ACHN (cell line): ENCODE measurements around the gene CLIC1.

Experiments
- DNase-seq: peaks from one replicate; pipeline ENCODE4 v3.0.0-alpha.2; 2015
- in situ Hi-C: cut with HindIII; loops from 2 replicates; pipeline ENCODE4 v1.10.0; 2017; ENCODE audit warnings: low sequenced_read_pairs, low pct_ligation_motif_present, low pct_unique_long_range_greater_than_20kb

Gene CLIC1

DNA sequence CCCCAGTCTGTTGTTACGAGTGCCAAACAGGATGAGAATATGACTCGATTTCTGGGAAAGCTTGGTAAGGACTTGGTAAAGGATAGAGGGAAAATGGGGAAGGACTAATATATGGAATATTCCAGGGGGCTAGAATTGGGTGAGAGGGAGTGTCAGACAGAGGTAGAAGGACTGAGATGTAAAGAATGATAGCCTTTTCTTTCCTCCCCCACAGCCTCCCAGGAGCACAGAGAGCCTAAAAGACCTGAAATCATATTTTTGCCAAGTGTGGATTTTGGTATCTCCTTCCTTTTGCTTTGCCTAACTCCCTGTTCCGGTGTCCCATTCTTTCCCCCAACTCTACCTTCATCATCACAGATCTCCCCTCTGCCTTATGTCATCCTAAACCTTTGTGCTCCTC is 6.6 kb upstream of the CLIC1 start:
- in situ Hi-C loops: no loop called here
- DNase-seq: no peak

- DNase-seq: no peak
- in situ Hi-C loops: no loop called here
Observed at GRCh38 chr6:31741815-31742214, 5.5 kb upstream of the CLIC1 start.

GRCh38 chr6:31740397-31741223 is 4.3 kb upstream of the CLIC1 start:
- in situ Hi-C loops: no loop called here
- DNase-seq: no peak

- DNase-seq: peak; percentile 99
- in situ Hi-C loops: no loop called here
Observed at GRCh38 chr6:31739639-31740396, 3.5 kb upstream of the CLIC1 start, which contains the start of gene MSH5. Gene MSH5 (plus strand): TSS chr6:31740005. CDS start chr6:31740467, 462 bp downstream.

DNA sequence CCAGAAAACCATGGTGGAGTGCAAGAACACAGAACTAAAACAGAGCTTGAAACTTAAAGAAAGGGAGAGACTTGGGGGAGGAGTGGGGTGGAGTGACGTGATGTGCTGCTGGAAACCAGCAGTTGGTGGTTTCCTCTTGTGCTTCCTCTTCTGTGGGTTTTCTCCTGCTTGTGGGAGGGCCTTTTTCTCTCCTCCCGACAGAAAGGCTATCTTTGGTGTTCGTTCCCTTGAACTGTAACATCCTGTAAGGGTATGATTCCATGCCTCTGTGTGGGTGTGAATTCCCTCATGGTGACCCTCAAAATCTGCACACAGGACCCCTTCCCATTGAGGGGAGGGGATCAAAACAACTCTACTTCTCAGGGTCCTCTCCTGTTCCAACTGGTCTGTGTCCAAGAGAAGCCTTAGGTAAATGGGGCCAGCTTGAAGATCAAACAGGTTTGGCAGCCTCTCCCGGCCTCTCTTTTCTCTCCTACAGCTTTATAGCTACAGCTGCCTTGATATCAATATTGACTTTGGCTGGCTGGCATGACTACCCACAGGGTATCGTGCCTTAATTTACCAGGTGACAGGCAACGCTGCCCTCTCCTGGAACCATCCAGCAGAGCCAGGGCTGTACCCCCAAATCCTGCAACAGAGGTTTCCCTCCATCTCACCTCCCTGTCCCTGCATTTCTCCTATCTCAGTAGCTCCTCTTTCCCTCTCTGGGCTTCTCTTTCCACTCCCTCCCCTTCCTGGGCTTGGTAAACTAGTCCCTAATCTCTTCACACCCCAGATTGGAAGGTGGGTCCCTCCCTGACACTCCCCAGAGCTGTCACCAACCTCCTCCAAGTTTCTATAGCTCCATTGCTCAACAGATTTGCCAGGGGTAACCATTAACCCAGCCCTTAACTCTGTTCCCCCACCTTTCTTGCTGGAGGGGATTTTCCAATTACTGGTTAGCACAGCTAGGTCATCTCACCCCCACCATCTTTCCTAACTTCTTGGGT is 2.0 kb upstream of the CLIC1 start:
- in situ Hi-C loops: no loop called here
- peak; percentile 79 for DNase-seq

DNA sequence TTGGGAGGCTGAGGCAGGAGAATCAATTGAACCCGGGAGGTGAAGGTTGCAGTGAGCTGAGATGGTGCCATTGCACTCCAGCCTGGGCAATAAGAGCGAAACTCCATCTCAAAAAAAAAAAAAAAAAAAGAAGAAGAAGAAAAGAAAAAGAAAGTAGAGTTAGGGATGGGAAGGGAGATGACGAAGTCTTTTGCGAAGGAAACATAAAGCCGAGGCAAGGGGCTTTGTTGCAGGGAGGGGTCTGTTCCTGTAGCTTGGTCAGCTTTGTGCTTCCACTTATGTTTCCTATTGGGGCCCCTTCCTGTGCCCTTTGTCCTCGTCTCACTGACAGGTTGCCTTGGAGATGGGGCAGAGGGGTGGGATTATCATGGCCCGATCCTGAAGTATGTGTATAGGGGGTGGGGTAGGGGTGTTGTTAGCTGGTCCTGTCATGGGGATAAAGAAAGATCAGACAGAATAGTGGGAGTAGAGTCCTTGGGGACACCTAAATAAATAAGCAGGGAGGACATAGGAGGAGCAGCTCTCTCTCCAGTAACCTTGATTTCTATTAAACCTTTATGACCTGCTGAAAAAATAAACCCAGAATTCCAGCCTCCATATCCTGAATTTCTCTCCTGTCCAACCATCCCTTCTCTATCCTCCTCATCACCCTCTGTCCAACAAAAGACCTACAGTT is 1.1 kb upstream of the CLIC1 start:
- DNase-seq: no peak
- in situ Hi-C loops: no loop called here

GRCh38 chr6:31736768-31737314 is 511 bp upstream of the CLIC1 start:
- in situ Hi-C loops: no loop called here
- DNase-seq: no peak

DNA sequence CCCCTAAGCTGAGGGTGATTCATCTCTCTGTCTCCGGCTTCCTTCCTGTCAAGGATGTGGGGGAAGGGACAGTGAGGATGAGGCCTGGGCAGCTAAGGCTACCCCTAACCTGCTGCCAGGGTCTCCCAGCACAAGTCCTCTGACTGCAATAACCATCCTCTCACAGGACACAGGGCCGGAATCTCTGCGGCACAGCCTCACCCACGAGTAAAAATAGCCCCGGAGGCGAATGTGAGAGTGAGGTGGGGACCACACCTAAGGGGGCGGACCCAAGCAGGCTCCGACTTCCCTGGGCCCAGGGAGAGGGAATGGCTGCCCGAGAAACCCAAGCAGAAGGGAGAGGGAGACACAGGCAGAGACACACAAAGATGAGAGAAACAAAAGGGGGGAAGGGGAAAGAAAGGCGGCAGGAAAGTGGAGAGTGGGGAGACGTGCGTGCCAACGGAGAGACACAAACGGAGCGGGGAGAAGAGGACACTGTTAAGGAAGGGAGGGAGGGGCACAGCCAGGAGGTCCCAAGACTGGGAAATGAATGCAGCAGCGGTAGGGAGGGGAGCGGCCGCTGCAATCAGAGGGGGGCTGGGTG is 1.4 kb downstream of the CLIC1 start:
- DNase-seq: peak; percentile 56
- in situ Hi-C loops: no loop called here

DNA sequence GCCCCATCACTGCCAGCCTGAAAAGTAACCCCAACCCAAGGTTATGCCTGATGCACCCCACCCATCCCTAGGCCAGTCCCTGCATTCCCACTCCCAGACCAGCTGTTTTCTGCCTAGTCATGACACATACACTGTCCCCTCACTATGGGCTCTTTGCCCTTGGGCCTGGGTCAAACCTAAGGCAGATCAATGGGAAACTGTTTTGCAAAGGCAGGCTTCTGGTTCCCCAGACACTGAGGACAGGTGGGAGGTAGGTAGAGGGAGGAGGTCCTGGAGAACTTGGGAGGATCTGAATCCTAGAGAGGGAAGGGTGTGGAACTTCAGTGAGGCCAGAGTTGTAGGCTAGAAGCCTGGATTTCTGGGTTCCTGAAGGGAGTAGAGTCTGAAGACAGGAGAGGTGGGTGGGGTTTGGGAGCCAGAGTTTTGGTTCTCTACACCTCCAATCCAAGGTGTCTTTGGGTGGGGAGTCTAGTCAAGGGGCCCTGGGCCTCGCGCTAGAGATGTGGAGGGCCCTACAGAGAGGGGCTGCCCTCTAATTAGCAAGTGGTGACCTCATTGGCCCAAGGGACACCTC is 2.0 kb downstream of the CLIC1 start:
- no peak for DNase-seq
- in situ Hi-C loops: no loop called here

- in situ Hi-C loops: no loop called here
Observed at GRCh38 chr6:31733734-31734133, 2.6 kb downstream of the CLIC1 start.

GRCh38 chr6:31732029-31732428 is 4.3 kb downstream of the CLIC1 start:
- no peak for DNase-seq
- in situ Hi-C loops: no loop called here

More at GRCh38 chr6:31733734-31734133, 2.6 kb downstream of the CLIC1 start:
- DNase-seq: no peak

DNA sequence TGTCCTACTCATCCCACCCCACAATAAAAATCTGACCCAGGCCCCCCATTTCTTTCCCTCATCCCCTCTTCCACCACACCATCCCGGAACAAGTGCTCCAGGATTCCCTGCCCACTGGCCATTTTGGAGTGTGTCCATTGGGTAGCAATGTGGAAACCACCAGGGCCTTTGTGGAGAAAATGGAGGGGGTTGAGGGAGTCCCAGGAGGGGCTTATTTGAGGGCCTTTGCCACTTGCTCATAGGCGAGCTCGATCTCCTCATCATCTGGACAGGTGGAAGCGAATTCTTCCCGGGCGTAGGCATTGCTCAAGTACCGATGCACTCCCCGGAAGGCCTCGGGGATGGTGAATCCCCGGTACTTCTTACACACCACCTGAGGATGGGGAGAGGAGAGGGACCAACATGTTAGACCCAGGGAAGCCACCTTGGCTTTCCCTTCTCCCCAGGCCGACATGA is 5.7 kb downstream of the CLIC1 start:
- no peak for DNase-seq
- in situ Hi-C loops: no loop called here

GRCh38 chr6:31729979-31730630 is 6.2 kb downstream of the CLIC1 start:
- in situ Hi-C loops: no loop called here
- DNase-seq: peak; percentile 79

DNA sequence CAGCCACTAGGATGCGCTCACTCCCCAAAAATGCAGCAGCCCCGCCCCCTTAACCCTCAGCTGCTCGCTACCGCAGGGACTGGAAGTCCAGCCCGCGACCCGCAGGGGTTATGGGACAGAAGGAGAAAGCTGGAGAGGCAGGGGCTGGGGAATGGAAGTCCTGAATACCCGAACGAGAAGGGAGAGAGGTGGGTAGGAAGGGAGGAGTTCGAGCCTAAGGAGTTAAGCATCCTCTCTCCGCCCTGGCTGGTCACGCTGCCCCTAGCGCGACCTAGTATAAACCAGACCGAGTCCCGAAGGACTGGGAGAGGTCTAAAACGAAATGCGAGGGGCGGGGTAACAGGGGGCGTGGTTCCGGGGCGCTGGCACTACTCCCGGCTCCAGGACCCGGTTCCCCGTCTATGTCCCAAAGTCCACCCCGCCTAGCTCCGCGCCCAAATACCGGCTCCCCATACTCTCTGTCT is 6.8 kb downstream of the CLIC1 start:
- in situ Hi-C loops: no loop called here
- DNase-seq: peak; percentile 85

DNA sequence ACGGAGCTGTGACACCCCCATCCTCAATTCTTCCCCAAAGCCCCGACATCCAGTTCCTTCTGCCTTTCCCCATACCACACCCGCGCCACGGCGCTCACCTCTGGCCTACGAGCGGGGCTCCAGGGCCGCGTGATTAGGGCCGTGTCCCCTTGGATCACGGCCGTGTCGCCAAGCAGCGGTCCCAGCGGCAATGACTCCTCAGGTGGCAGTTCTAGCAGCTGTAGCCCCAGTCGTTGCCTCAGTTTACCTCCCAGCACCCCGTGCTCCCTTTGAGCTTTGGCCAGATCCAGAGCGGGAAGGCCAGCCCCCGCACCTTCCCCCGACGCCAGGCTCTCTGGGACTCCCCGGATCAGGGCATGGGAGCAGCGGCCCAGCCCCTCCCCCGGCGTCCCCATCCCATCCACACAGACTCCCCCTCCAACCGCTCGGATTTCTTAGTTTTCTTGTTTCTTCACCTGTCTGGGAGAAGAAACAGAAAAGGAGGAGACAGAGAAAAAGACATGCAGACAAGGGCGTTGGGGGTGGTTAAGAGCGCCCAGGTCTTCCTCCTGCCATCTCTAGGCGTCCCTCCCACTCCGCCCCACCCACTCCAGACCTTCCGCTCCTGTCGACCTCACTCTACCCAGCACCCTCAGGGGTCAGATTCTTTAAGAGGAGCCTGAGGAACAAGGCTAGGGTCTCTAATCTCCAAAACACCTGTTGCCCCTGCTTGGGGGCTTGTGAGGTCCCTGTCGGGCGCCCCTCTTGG is 7.4 kb downstream of the CLIC1 start, which contains the start of gene DDAH2:
Gene DDAH2 (minus strand): TSS at position 533 of the 748 bp plus-strand sequence. CDS start 138 bp downstream, at position 395.
- in situ Hi-C loops: no loop called here

More for the DNA sequence above, 7.4 kb downstream of the CLIC1 start, which contains the start of gene DDAH2:
- no peak for DNase-seq
